Left renal cortex interstitium (tissue), 4 donors: ENCODE measurements around the gene CCDC85C. TPM values are rescaled to one million over a fixed set of nuclear protein-coding genes. Genes with fewer than 3 reads are reported as not detected.
A peak's percentile ranks its signal among the peaks of the same experiment; 100 is the strongest.

Source experiments
- DNase-seq, 4 donors: peaks; one replicate each; pipeline ENCODE4 v3.0.0-alpha.2; 2013; ENCODE audit warnings: low read depth in 4 of 4, low spot score in 2 of 4, missing footprints in 1 of 4
- polyA plus RNA-seq, 4 donors: library from polyadenylated mRNA; unstranded; fragments of 120-200 nt; gene quantifications; one replicate each; pipeline ENCODE4 v1.2.1, GENCODE V29; 2013; ENCODE audit not compliant: insufficient read length in 4 of 4

The CCDC85C gene
- polyA plus RNA-seq, 4 donors: 24.9 to 40.0 (median 30.9) TPM

DNA sequence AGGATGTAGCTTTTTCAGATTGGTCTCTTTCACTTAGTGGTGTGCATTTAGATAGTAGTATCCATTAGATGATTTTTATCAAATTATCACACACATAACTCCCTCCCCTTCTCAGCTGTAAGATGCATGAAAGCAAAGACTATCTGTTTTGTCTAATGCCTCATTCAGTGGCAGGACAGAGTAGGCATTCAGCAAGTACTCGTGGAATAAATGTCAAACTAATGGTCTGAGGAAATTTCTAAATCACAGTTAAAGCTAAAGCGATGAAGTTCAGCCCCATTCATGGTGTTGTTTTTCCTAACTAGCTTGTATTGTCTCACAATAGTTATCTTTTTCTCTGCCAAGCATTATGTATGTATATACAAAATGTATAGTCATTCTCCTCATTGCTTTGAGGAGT lies 106.7 kb downstream of the CCDC85C start:
- no peak for DNase-seq

DNA sequence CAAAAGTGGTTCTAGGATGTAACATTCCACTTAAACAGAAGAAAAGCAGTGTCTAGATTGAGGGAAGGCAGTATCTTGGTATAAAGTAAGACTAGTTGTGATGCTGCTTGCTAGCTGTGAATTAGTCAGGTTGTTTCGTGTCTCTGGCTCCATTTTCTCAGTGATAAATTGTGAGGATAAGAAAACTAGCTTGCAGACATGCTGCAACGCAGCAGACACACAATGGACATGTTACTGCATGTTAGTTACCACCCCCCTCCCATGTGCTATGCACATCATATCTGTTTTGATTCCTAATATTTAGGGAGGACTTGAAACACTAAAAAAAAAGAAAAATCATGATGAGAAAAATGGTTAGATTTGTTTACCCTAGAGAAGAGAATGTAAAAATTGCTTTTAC lies 119.9 kb downstream of the CCDC85C start:
- DNase-seq: no peak

DNA sequence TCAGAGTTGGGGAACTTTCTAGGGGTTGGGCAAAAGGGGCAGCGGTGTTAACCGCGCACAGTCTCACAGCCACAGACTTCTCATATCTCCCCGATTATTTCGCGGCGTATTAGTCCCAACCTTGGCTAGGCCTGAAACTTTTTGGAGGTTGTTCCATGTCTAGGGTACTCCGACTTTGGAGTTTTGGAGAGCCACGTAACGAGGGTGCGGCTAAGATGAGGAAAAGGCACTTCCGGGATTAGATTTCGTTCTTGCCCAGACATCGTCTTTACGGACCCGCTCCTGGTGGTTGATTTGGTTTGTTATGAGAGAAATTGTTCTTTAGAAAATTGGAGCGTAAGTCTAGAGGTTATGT lies 122.3 kb downstream of the CCDC85C start:
- no peak for DNase-seq

DNA sequence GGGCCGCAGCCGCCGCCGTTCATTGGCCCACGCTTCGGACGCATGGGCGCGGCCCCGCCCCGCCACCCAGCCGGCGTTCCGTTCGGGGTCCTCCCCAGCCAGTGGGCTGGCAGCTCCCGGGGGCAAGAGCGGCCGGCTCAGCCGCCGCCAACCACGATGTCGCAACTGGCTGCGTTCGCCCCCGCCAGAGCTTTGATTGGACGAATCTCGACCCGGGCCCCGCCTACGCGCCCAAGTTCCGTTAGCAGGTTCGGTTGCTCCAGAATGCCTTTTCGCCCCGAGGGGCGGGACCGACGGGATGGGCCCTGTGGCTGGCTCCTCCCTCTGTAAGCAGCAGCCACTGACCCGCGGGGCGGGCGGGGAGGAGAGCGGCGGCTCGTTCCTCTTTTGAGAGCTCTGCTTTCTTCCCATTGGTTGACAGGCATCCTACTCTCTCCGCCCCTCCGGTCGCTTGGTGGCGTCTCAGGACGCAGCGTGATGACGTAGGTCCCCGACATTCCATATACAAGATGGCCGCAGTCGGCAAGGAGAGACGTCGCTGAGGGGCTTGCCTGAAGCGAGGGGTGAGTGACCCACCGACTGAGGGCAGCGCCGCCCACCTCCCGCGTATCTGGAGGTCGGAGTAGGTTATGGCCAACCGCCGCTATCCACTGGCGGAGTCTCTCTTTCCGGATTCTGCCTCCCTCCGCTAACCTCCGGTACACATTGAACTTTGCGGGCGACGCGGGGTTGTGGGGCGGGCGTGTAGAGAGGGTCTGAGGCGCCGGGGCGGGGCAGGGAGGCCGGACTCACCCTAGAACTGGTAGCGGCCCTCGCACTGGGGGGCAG lies 122.9 kb downstream of the CCDC85C start, which contains the start of gene CCNK:
CCNK (plus strand) TSS at position 493 of the 828 bp plus-strand sequence. CDS start 11,269 bp downstream, outside the sequence.
- DNase-seq: peak; percentile 97 to 100 (median 99)

DNA sequence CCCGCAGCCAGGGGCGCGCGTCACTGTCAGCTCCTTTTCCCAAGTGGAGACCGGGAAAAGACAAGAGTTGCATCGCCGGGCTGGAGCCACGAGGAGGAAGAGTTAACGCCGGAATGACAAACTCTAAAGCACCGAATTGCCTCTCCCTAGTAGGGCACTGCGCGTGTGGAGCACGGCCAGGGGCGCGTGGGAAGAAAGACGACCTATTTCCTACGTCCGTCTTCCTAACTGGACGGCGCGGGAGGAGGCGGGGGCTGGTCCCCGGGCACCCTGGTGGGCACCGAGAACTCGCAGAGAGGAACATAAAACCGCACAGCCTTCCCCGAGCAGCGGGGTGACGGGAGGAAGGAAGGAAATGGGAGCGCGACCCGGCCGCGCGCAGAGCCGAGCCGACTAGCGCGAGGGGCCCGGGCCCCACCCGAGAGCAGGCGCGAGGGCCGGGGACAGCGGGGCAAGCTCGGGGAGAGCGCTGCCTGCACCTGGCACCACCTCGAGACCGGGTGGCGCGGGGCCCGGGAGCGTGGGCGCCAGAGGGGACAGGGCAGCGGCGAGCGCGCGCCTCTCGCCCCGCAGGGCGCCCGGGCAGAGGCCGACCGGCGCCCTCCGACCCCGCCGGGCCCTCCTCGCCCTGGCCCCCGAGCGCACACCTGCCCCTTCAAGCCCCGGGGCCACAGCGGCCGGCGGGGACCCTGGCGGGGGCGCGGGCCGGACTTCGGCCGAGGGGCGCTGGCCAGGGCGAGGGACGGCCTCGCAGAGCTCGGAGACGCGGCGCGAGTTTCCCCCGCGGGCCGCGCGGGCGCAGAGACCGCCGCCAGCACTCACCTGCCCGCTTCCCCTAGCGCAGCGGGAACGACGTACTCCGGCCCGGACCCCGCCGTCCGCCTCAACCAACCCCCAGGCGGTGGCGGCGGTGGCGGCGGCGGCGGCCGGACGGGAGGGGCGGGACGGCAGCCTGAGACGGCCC lies 123.8 kb downstream of the CCDC85C start, which contains the start of gene SETD3:
SETD3 (minus strand) TSS at position 954 of the 964 bp plus-strand sequence. CDS start 15,054 bp downstream, outside the sequence.
- DNase-seq: no peak

DNA sequence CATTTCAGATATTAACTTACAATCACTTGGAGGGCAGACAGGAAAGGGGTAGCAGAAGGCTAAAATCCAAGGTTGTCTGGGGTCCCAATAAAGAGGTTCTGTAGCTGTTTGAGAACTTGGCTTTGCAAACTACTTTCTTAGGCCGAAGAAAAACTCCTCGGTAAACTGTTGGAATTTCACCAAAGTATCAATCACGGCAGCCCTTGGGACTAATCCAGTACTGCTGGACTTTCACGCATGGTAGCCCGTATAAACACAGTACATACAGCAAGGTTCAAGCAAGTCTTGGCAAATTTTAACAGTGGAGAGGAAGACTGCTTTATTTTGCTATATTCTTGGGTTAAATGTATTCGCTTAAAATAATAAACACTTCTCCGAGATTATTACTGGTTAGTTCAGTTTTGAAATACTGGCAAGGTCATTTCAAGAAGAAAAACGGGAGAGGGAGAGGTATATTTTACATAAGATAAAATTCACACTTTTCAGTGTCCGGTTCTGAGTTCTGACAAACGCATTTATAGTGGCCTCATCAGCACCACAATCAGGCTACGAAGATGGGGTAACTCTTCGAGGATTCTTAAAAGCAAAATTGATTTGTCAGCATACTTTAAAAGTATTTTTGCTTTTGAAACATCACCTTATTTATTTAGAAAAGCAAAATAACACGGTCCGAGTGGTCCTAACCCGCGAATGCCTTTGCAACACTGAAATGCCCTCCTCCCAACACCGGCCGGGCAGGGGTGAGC lies 124.7 kb downstream of the CCDC85C start:
- DNase-seq: no peak

DNA sequence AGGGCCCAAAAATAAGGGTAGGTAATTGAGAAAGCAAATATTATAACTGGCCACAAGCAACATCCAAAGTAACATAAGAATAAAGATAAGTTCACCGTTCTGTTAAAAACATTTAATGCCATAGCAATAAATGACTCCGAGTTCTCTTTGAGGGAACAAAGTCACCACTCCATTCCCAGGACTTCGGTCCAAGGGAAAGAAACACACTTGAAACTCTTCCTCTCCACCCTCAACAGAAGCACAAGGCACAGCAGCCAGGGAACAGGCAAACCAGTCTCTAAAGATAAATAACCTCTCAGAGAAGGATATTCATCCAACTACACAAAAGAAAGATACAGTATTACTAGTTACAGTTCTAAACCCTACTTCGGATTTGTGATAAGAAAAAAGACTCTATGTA lies 125.9 kb downstream of the CCDC85C start:
- DNase-seq: no peak

DNA sequence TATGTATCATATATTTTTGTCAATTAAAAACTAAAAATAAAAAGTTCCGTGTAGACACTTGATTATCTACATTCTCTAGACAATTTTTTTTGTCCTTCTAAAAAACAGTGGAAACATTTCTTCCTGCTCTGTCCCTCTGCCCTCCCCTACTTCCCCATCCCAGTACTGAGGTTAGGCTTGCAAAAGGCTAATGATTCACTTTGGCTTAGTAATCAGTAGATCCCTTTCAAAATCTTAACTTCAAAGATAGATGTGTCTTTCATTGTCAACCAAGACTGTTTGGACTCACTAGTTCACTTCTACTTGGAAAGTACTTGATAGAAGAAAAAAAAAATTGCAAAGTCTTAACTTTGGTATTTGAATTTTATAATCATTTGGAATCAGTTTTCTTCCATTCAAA lies 127.1 kb downstream of the CCDC85C start:
- DNase-seq: no peak

DNA sequence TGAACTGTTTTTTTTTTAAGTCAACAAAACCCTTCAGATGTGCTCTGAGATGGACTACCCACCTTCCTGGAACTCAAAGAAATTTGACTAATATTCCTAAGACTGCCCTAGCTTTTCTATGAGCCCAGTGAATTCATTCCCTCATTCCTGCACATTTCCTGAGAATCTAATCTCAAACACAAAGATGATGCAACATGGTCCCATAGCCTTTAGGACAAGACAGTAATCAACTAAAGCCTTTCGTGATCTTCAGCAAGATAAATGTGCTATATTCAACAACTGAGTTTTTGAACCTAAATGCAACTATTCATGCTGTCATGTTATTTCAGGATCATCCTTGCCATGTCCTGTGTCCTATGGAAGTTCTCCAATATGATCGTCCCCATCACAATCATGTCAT lies 128.3 kb downstream of the CCDC85C start:
- DNase-seq: no peak

DNA sequence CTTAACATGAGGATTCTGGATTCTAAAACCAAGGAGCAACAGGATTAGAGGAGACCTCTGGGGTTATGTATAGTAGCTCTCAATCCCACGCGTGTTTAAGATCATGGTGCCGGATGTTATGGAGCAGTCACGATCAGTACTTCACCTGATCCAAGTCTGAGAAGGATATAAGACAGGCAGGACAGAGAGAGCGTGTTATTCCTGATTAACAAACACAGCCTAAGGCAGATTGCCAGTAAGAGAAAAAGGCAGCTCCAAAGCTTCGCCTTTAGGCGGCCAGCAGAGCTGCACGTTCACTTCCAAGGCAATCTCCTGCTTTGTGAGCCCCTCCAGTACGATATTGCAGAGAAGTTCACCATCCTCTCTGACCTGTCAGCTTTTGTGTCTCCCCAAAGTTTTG lies 128.8 kb downstream of the CCDC85C start:
- DNase-seq: no peak

DNA sequence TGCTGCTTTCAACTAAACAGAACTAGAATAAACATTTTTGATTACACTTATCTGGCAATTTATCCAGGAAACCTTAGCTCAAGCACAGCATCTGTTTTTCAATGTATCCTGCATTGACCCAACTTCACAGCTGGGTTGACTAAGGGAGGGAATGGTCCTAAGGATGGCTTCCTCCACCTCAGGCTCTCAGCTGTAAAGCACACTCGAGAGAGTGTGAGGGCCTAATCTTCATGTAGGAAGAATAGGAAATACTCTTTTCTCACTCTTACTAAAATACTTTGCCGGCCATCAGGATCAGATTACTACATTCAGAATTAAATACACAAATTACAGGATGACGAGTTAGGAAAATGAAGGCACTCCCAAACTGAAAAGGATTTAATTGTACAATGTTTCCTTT lies 130.5 kb downstream of the CCDC85C start:
- no peak for DNase-seq

DNA sequence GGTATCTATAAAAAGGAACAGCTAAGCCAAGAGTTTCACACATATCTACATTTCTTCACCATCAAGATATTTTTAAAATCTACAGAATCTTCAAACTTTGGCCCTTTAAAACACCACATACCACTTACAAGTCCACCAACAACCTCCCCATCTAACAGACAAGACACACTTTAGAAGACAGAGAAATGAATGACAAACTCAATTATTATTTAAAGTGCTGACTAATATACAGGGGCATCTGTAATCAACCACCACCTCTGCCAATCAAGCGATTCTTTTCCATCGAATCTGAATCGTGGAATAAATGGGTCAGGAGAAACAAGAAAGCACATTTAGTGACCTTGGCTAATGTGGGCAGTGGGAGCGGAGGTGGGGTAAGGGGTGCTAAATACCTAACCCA lies 131.1 kb downstream of the CCDC85C start:
- DNase-seq: no peak

DNA sequence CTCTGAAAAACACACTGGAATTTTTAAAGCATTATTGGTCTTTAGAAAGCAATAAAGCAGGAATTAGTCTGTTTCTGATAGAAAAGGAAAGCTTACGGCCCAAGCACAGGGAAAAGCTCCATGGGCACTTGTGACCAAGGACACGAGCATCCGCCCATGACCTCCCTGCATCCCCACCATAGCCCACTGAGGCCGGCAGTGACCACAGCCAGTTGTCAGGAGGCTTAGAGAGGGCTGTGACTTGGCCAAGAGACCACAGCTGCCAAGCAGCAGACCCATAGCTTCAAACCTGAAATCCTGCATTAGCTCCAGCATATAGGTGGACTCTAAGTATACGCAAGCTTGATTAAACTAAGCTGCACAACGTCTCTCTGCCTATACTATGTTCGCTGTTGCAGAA lies 132.3 kb downstream of the CCDC85C start:
- DNase-seq: no peak

DNA sequence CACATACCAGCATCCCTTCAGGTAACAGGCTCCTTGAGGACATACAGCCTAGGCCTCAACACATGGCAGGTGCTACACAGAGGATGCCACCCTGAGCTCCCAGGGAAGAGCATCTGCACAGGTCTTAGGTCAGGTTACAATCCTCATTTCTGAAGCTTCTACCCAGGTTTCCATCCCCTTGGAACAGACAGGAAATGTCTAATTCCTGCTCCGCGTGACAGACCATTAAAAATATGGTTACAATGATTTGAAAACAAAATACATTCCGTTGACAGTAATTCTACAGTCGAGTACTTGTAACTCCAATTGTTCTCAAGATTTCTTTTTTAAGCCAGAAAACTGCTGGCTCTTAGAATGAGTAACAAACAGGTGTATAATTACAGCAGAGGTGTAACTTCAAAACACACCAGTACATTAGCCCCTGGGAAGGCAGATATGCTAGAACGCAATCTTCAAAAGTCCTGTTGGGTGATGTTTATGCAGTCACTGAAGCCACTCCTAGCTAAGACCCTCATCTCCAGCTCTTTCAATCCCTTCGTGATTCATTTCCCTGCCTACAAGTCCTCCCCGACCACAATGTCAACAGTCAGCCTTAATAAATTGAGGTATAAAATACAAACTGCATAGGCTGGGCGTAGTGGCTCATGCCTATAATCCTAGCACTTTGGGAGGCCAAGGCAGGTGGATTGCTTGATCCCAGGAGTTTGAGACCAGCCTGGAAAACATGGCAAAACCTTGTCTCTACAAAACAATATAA lies 135.0 kb downstream of the CCDC85C start:
- DNase-seq: no peak

DNA sequence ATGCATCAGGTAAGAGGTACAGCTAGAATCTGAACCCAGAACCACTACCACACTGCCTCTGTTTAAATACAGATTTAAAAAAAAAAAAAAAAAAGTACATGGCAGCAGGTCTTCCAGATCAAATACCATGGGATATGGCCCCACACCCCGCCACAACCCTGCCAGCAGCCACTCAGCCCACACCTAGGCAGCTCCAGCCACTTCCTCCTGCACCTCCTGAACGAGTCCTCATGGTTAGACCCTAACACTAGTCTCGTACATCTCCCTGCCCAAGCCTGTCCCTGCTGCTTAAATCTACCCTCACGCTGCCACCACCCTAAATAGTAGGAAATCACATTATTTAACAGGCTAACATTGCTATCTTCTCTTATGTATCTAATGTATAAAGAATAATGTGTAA lies 135.9 kb downstream of the CCDC85C start:
- no peak for DNase-seq

DNA sequence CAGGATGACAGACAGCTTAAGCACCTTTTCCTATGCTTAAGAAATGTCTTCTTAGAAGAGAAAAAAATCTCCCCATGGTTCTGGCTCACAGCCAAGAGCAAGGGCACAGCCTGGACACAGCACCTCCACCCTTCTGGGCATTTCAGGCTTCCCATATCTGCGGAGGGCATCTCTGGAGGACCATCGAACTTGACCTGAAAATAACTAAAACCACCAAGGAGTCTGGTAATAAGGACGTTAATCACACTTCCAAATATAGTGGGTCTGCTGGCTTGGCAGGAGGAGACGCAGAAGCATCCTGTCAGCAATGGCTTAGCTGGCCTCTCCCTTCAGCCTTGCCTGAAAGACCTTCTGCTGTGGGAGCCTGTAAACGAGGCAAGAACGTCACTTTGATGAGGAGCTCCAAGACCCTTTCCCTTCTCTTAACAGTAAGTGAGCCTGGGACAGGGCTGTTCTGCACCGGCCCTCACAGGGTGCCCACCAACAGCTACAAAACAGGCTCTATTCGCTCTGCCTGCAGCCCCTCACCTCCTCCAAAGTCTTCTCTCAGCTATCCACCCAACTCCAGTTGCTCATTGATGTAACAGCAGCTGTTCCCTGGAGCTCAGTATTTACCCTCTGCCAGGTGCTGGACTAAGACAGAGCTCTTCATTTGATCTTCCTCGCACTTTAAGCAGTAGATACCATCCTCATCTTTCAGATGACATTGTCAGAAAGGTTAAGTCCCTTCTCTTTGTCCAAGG lies 136.5 kb downstream of the CCDC85C start:
- DNase-seq: no peak

DNA sequence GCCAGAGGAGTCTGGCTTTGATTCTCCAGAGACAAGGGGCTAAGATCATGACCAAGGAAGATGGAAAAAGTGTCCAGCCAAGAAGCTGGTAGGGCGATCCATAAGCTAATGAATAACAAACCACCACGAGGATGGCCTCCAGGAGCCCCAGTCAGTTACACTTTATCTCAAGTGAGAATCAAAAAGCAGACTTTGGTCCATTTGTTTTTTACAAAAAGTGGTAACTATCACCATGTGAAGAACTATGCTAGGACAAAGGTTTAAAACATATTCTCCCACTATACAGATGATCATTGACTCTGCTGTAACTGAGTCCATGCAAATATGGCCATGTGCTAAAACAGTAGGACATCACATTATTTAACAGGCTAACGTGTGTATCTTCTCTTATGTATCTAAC lies 137.2 kb downstream of the CCDC85C start:
- DNase-seq: no peak

DNA sequence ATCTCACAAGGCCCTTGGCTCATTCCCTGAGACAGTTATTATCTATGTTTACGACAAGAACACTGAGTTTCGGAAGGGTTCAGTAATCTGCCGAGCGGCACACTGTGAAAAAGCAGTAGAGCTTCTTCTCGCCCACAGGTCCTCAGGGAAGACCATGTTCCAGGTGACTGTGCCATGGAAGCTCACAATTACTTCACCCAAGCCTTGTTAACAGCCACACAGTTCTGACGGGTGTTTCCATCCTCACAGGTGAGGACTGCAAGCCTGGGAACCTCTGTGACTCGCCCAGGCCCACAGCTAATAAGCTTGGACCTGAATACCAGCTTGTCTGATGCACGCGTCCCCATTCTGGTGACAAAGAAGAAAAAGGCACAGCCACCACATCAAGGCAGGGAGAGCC lies 138.7 kb downstream of the CCDC85C start:
- DNase-seq: no peak

DNA sequence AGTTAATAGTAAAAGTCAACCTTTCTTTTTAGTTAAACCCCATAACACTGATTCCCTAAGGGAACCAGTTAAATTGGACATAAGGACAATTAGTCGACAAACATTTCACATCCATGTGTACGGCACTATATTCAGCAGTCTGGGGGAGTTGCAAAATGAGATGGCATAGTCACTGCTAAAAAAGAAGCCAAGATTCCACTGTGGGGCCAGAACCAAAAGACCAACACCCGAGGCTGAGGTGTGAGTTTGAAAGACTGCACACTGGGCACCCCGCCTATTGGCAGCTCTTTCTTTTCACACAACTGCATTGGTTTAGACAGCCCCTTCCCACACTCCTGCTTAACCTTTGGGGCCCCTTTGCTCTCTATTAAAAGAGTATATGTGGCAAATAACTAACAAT lies 140.0 kb downstream of the CCDC85C start:
- no peak for DNase-seq
